Large intestine (tissue), 3 donors: ENCODE results near the gene OLFML2B. TPM values are rescaled to one million over a fixed set of nuclear protein-coding genes. Genes with fewer than 3 reads are reported as not detected.

Source experiments
- DNase-seq, 2 donors: peaks; one replicate each; pipeline versions ENCODE4 v3.0.0 to v3.0.0-alpha.2; 2013
- H3K27ac ChIP-seq: one replicate; pipeline ENCODE4 v1.5.1; 2013; ENCODE audit warnings: low read length
- H3K27me3 ChIP-seq: 2 replicates; pipeline ENCODE4 v1.6.1; 2013; ENCODE audit warnings: low read length; ENCODE audit not compliant: control insufficient read depth, insufficient read depth
- H3K36me3 ChIP-seq: 2 replicates; pipeline ENCODE4 v1.6.1; 2013; ENCODE audit warnings: low read length; ENCODE audit not compliant: control insufficient read depth, insufficient read depth
- H3K4me1 ChIP-seq: one replicate; pipeline ENCODE4 v1.6.1; 2013; ENCODE audit warnings: low read length; ENCODE audit not compliant: control insufficient read depth, insufficient read depth
- H3K4me3 ChIP-seq: one replicate; pipeline ENCODE4 v1.5.1; 2013; ENCODE audit warnings: low read length
- H3K9me3 ChIP-seq: one replicate; pipeline ENCODE4 v1.6.1; 2013; ENCODE audit warnings: mild to moderate bottlenecking, low read depth, low read length, moderate library complexity; ENCODE audit not compliant: control insufficient read depth
- whole genome bisulfite sequencing: methylation state at CpG from one replicate; pipeline ENCODE4 v1.1.5; 2013; ENCODE audit warnings: low lambda C conversion rate; ENCODE audit not compliant: insufficient coverage; 5-methylcytosine and 5-hydroxymethylcytosine counted together
- polyA plus RNA-seq: library from polyadenylated mRNA; unstranded; fragments of 120-200 nt; gene quantifications from one replicate; pipeline ENCODE4 v1.2.1, GENCODE V29; 2013

The OLFML2B gene
- polyA plus RNA-seq, 1 donor, result 20.0 TPM

DNA sequence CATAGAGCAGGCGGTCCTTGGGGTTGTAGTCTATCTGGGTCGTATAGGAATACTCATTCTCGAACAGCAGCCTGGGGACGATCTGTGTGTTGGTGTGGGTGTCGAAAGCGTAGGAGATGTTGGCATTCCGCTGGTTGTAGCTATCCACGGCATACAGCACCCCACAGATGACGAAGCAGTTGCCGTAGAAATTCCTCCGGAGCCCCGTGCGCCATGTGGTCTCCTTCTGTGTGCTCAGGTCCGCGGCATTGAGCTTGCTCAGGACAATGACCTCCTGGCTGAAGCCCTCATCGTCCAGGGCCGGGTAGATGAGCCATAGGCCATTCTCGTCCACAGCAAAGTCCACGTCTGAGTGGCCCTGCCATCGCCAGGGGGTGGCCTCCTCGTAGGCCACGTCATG lies 39.9 kb downstream of the OLFML2B start:
- Histone ChIP-seq H3K36me3 (no peaks in the 10 kb centered on the region), H3K4me1 (no peaks in the 10 kb centered on the region), H3K4me3 (no peak overlapping the region), H3K27ac (no peak overlapping the region), H3K9me3 (no peaks in the 10 kb centered on the region), H3K27me3 (no peaks in the 10 kb centered on the region)
- no CpG with 5 or more reads among the region's 22 CpGs for WGBS
- no peak for DNase-seq

DNA sequence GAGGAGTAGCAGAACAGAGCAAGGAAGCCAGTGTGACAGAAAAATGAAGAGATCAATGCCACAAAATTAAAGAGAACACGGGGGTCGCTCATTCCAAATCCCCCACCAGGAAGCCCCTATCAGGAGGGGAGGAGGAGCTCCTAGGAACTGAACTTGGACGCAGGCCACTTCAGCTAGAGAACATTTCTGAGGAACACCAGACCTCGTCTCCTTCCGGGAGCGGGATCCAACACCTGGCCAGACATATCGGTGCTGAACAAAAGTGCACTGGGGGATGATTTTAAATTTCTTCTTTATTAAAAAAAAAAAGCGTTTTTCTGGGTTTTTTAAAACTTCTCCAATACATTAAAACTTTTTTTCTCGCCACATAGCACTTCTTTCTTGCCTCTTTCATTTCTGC lies 40.8 kb downstream of the OLFML2B start:
- WGBS, result 83% methylated on average over 2 of the region's 9 CpGs
- Histone ChIP-seq H3K27me3 (no peaks in the 10 kb centered on the region), H3K4me1 (no peaks in the 10 kb centered on the region), H3K9me3 (no peaks in the 10 kb centered on the region), H3K36me3 (no peaks in the 10 kb centered on the region), H3K27ac (no peak overlapping the region), H3K4me3 (no peak overlapping the region)
- no peak for DNase-seq

DNA sequence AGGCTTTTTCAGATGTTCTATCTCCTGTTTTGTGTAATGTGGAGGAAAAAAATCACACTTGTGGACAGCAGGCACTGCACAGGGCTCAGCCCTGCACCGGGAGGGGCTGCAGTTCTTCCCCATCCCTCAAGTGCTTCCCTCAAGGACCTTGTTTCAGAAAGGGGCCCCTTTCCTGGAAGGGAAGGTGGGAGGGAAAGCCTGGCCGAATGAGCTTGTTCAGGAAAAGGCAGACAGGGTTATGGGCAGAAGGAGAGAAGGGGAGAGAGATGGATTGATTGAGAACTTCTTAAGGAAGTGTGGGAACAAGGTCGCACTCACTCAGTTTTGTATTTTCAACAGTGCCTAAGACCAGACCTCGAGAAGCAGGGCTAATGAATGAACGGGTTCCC lies 41.2 kb downstream of the OLFML2B start:
- Histone ChIP-seq H3K27ac (no peak overlapping the region), H3K9me3 (no peaks in the 10 kb centered on the region), H3K4me3 (no peak overlapping the region), H3K4me1 (no peaks in the 10 kb centered on the region), H3K27me3 (no peaks in the 10 kb centered on the region), H3K36me3 (no peaks in the 10 kb centered on the region)
- DNase-seq, result no peak
- no CpG with 5 or more reads among the region's 5 CpGs for WGBS

DNA sequence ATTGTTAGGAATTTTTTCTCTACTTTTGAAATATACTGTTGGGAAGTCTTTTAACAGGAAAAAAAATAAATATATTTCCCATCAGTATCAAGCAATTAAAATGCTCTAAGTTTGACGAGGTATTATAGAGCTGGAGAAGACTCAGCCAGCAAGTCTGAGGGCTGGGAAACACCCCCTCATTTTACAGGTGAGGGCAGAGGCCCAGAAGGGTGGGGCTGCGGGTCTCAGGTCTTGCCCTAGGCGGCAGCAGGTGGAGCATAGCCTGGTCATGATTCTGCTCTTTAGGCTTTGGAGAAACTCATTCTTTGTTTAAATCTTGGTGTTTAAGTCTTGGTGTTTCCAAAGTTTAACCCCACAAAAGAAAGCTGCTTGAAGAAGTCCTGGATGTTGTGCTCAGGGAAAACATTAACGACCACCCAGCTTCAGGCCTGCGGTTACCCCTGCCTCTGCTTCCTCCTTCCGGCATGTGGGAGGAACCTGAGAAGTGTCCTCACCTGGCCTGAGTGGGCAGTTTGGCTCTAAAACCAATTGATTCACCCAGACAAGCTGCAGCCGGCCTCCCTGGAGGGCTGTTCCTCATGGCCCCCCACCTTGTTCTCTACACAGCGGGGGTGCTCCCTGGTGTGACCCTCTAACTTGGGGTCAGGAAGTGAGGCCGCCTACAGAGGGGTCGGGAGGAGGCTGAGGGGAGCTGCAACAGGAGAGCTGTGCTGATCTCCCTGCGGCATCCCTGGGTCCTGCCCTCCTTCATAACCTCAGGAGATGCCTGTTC lies 41.7 kb downstream of the OLFML2B start:
- no peaks in the 10 kb centered on the region for H3K27me3 ChIP-seq
- no peak overlapping the region for H3K27ac ChIP-seq
- 80% methylated on average over 1 of the region's 11 CpGs for WGBS
- no peaks in the 10 kb centered on the region for H3K36me3 ChIP-seq
- H3K4me3 ChIP-seq, result no peak overlapping the region
- no peaks in the 10 kb centered on the region for H3K4me1 ChIP-seq
- H3K9me3 ChIP-seq, result no peaks in the 10 kb centered on the region
- DNase-seq, result no peak

DNA sequence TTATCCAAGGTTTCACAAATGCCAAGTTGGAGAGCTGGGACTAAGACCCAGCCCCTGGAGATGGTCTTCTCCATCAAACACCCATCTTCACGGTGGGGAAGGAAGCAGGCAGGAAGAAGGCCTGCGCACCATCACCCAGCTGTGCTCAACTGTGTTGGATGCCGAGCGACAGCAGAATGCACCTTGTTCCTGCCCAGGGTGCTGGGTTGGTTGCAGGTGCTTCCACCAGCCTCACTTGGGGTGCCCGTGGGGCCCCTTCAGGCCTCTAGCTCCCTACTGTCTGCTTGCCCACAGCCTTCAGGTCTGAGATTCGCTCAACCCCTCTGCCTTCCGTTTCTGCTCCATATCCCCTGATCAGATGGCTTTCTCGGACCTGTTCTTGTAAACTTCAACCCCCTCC lies 42.5 kb downstream of the OLFML2B start:
- Histone ChIP-seq H3K36me3 (no peaks in the 10 kb centered on the region), H3K9me3 (no peaks in the 10 kb centered on the region), H3K4me3 (no peak overlapping the region), H3K27ac (no peak overlapping the region), H3K27me3 (no peaks in the 10 kb centered on the region), H3K4me1 (no peaks in the 10 kb centered on the region)
- no peak for DNase-seq
- WGBS, result no CpG with 5 or more reads among the region's 8 CpGs

DNA sequence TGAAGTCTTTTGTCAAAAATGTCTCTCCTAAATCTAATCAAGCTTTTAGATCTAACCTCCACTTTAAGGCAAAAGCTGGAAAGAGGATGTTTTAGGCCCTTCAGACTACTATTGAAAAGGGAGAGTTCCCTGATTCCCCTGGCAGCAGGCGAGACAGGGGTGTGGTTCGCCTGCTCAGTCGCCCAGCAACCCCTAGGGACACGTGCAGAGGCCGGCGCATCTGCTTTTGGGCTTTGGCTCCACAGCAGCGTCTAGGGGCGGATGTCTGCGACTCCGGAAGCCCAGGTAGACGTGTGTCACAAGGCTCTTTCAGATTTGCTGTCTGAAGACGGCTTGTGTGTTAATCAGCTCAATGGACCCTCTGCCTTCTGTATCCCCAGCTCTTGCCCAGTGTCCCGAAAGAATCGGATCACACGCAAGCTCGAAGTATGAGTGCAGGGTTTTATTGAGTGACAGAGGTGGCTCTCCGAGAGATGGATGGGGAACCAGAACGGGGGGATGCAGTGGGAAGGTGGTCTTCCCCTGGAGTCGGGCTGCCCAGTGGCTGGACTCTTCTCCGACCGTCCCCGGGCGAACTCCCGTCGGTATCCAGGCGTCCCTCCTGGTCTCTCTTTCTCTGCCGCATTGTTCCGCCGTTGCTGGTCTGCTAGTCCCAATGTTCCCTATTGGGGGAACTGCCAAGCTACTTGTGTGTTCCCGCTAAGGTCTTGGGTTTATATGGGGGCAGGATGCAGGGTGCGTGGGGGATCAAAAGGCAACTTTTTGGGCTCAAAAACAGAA lies 45.5 kb downstream of the OLFML2B start:
- Histone ChIP-seq H3K27me3 (no peaks in the 10 kb centered on the region), H3K27ac (no peak overlapping the region), H3K36me3 (no peaks in the 10 kb centered on the region), H3K4me1 (no peaks in the 10 kb centered on the region), H3K4me3 (no peak overlapping the region), H3K9me3 (no peaks in the 10 kb centered on the region)
- no peak for DNase-seq
- no CpG with 5 or more reads among the region's 31 CpGs for WGBS

DNA sequence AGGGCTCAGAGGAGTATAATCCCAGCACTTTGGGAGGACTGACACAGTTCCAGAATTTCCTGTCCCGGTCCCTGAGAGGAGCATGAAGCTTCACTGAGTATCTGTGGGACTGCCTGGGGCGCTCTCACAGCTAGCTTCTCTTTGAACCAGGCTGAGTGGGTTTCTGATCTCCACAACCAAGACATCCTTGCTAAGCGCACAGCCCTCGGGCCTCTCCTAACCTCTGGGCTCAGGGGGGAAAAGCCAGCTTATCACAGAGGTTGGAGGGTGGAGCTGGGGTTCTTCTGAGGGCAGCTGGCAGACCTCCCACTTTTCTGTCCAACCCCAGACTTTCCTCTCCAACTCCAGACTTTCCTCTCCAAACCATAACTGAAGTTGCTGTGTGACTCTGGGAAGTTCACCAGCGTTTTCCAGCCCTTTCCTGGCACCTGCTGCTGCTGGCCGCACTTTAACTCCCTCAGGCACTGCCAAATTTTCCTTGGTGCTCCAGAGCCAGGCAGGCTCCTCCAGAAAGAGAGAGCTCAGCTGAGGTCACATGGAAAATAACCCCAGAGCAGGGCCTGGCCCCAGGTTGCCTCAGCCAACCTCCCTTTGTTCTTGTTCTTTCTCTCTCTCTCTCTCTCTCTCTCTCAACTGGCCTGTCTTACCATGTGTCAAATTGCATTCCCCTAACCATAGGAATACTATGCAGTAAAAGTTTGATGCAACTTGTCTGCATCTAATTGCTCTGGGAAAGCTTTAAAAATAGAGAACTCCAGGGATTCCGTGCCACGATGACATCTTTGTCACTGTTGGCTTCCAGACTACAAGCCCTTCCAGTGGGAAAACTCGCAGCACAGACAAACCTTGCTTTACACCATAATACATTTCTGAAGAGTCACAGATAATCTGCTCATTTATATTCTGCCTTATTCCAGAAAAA lies 49.5 kb downstream of the OLFML2B start:
- Histone ChIP-seq H3K27me3 (no peaks in the 10 kb centered on the region), H3K9me3 (no peaks in the 10 kb centered on the region), H3K4me1 (no peaks in the 10 kb centered on the region), H3K4me3 (no peak overlapping the region), H3K27ac (no peak overlapping the region), H3K36me3 (no peaks in the 10 kb centered on the region)
- no CpG with 5 or more reads among the region's 9 CpGs for WGBS
- no peak for DNase-seq

DNA sequence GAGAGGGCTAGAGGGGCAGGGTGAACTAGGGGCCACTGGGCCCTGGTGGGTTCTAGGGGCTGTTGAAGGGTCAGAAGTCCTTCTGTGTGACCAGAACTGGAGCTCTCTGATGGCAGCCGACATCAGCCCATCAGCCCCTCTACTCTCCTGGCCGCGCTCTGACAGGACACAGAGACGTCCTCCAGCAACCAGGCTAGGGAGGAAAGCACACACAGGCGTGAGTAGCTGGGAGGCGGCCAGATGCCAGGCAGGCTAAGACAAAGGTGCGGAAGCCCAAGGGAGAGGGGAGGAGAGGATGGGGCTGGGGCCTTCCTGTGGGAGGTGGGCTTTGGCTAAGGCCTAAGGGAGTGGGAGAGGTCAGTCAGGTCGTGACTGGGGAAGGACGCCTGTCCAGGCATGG lies 50.8 kb downstream of the OLFML2B start:
- H3K27me3 ChIP-seq, result no peaks in the 10 kb centered on the region
- no peak for DNase-seq
- H3K4me1 ChIP-seq, result no peaks in the 10 kb centered on the region
- no peaks in the 10 kb centered on the region for H3K9me3 ChIP-seq
- no peak overlapping the region for H3K27ac ChIP-seq
- no peaks in the 10 kb centered on the region for H3K36me3 ChIP-seq
- WGBS, result no CpG with 5 or more reads among the region's 9 CpGs
- no peak overlapping the region for H3K4me3 ChIP-seq

DNA sequence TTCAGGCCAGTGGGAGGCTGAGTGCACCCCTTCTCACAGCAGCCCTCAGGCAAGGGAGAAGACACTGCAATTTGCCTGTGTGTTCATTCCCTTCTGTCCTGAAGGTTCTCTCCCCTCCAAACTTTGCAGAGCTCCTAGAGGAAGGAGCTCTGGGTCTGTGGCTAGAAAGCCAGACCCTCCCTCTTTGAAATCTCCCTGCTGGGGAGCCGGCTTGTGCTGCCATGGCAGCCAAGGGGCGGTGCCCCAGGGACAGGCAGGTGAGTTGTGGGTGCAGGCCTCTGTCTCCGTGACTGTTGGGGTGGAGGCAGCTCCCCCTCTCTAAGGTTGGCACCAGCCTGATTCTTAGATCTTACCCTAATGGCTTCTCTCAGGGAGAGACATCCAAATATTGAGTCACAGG lies 53.0 kb downstream of the OLFML2B start:
- no CpG with 5 or more reads among the region's 3 CpGs for WGBS
- no peak overlapping the region for H3K27ac ChIP-seq
- H3K4me3 ChIP-seq, result no peak overlapping the region
- peaks cover 9% of the 10 kb centered on the region for H3K36me3 ChIP-seq
- no peaks in the 10 kb centered on the region for H3K4me1 ChIP-seq
- H3K27me3 ChIP-seq, result no peaks in the 10 kb centered on the region
- DNase-seq, result no peak
- H3K9me3 ChIP-seq, result no peaks in the 10 kb centered on the region

DNA sequence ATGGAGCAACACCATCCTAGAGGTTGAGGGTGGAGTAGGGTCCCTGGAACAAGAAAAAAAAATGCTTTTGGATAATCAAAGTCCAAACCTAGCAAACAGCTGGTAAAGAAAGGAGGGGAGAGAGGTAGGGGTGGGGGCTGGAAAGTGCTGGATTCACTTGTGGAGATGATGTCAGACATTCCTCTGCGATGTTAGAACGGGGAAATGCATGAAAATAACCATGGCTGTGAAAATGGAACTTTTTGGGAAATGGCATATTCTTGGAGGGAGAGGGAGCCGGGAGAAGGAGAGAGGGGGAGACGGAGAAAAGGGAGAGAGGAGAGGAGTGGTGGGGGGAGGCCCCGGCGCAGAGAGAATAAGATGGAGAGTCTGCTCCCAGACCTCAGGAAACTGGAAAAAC lies 53.6 kb downstream of the OLFML2B start:
- 69% methylated on average over 6 of the region's 6 CpGs for WGBS
- H3K27ac ChIP-seq, result no peak overlapping the region
- DNase-seq, result no peak

More for the DNA sequence above, 53.6 kb downstream of the OLFML2B start:
- Histone ChIP-seq H3K9me3 (no peaks in the 10 kb centered on the region), H3K4me1 (no peaks in the 10 kb centered on the region), H3K36me3 (peaks cover 9% of the 10 kb centered on the region), H3K27me3 (no peaks in the 10 kb centered on the region), H3K4me3 (no peak overlapping the region)
